Endodermal cell (in vitro differentiated cells): ENCODE measurements around the gene PACRG. TPM values are rescaled to one million over a fixed set of nuclear protein-coding genes. Genes with fewer than 3 reads are reported as not detected.
A peak's percentile ranks its signal among the peaks of the same experiment; 100 is the strongest.

Source experiments
- DNase-seq: peaks from one replicate; pipeline ENCODE4 v3.0.0-alpha.2; 2017
- H3K27ac ChIP-seq: 2 replicates; pipeline ENCODE4 v1.5.1; 2013; ENCODE audit warnings: mild to moderate bottlenecking, low read depth, low read length, moderate library complexity
- H3K27me3 ChIP-seq: 2 replicates; pipeline ENCODE4 v1.6.1; 2013; ENCODE audit warnings: mild to moderate bottlenecking, low read length, moderate library complexity; ENCODE audit not compliant: insufficient read depth, control insufficient read depth, poor library complexity, severe bottlenecking
- H3K36me3 ChIP-seq: 2 replicates; pipeline ENCODE4 v1.7.0; 2013; ENCODE audit warnings: mild to moderate bottlenecking, low read length, moderate library complexity; ENCODE audit not compliant: control insufficient read depth, insufficient read depth
- H3K4me1 ChIP-seq: one replicate; pipeline ENCODE4 v1.7.0; 2013; ENCODE audit warnings: low read length; ENCODE audit not compliant: control insufficient read depth, insufficient read depth
- H3K4me3 ChIP-seq: 2 replicates; pipeline ENCODE4 v1.5.1; 2013; ENCODE audit warnings: mild to moderate bottlenecking, low read length, moderate library complexity
- H3K9ac ChIP-seq: 2 replicates; pipeline ENCODE4 v1.6.1; 2013; ENCODE audit warnings: mild to moderate bottlenecking, low read length, moderate library complexity; ENCODE audit not compliant: poor library complexity, severe bottlenecking; ENCODE audit errors: extremely low read depth
- H3K9me3 ChIP-seq: 2 replicates; pipeline ENCODE4 v1.6.1; 2013; ENCODE audit warnings: mild to moderate bottlenecking, low read length, moderate library complexity; ENCODE audit not compliant: control insufficient read depth
- H3K27ac Mint-ChIP-seq: 2 replicates; pipeline ENCODE4 v1.8.0; 2020; ENCODE audit warnings: mixed read lengths
- H3K27me3 Mint-ChIP-seq: 2 replicates; pipeline ENCODE4 v1.8.0; 2021; ENCODE audit warnings: mild to moderate bottlenecking, mixed read lengths; ENCODE audit not compliant: insufficient read depth
- H3K36me3 Mint-ChIP-seq: 2 replicates; pipeline ENCODE4 v1.8.0; 2020; ENCODE audit warnings: low read depth, mixed read lengths
- H3K4me1 Mint-ChIP-seq: 2 replicates; pipeline ENCODE4 v1.8.0; 2020; ENCODE audit warnings: mixed read lengths
- H3K4me3 Mint-ChIP-seq: 2 replicates; pipeline ENCODE4 v1.8.0; 2020; ENCODE audit warnings: mild to moderate bottlenecking, moderate library complexity, mixed read lengths
- H3K9me3 Mint-ChIP-seq: 2 replicates; pipeline ENCODE4 v1.8.0; 2020; ENCODE audit warnings: mild to moderate bottlenecking, mixed read lengths
- CTCF ChIP-seq: fragments of 200-600 bp; sonication (generic); conservative IDR thresholded peaks from 2 replicates; pipeline ENCODE4 v1.5.0; 2021; ENCODE audit warnings: antibody characterized with exemption, mild to moderate bottlenecking
- WGBS, 2 experiments: methylation state at CpG; one replicate each; pipeline versions ENCODE4 v1.1.5 to v1.1.7; 2013; ENCODE audit warnings: missing lambda C conversion rate in 2 of 2, mixed read lengths in 1 of 2; ENCODE audit not compliant: insufficient coverage in 1 of 2, insufficient read length in 1 of 2; 5-methylcytosine and 5-hydroxymethylcytosine counted together
- total RNA-seq, 2 donors: library from RNA; stranded (reverse); fragmentation: NEBNext Ultra II Directional in 1 of 2; extraction: Animal tissue kit (Norgen Biotek cat#: 25700) in 1 of 2; gene quantifications; 2 replicates in 1 of 2; 3 replicates in 1 of 2; pipeline ENCODE4 v1.2.1, GENCODE V29; 2021

The PACRG gene
- total RNA-seq, 2 donors from 2014 or later, result 0.42 to 0.44 TPM

DNA sequence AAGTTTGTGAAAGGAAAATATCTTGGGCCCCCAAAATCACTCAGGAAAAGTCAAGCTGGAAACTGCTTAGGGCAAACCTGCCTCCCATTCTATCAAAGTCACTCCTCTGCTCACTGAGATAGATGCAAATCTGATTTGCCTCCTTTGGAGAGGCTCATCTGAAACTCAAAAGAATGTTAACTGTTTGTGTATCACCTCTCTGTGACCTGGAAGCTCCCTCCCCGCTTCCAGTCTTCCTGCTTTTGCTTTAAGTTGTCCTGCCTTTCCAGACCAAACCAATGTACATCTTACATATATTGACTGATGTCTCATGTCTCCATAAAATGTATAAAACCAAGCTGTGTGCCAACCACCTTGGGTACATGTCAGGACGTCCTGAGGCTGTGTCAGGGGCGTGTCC is 355.4 kb downstream of the PACRG start:
- peaks cover 7% of the 10 kb centered on the region for H3K27me3 Mint-ChIP-seq
- WGBS, 2 experiments, result 45% methylated on average over 3 of the region's 3 CpGs; no CpG with 5 or more reads in 1 of the 2 experiments
- Histone ChIP-seq H3K4me3 (no peak overlapping the region), H3K9me3 (no peaks in the 10 kb centered on the region), H3K27me3 (no peaks in the 10 kb centered on the region), H3K27ac (no peak overlapping the region), H3K4me1 (peaks cover 3% of the 10 kb centered on the region), H3K9ac (no peak overlapping the region), H3K36me3 (no peaks in the 10 kb centered on the region)
- H3K9me3 Mint-ChIP-seq, result no peaks in the 10 kb centered on the region
- DNase-seq, result peak; percentile 62
- no peak overlapping the region for H3K27ac Mint-ChIP-seq
- no peak overlapping the region for H3K4me3 Mint-ChIP-seq
- TF ChIP-seq CTCF, result no peak
- H3K36me3 Mint-ChIP-seq, result no peaks in the 10 kb centered on the region
- H3K4me1 Mint-ChIP-seq, result peaks cover 27% of the 10 kb centered on the region

- DNase-seq, result peak; percentile 55
- peaks cover 27% of the 10 kb centered on the region for H3K4me1 Mint-ChIP-seq
- 60 to 64% methylated on average over 3 to 5 of the region's 5 CpGs for WGBS, 2 experiments
These were observed 357.7 kb downstream of the PACRG start for GRCh38 chr6:163085426-163085825.

DNA sequence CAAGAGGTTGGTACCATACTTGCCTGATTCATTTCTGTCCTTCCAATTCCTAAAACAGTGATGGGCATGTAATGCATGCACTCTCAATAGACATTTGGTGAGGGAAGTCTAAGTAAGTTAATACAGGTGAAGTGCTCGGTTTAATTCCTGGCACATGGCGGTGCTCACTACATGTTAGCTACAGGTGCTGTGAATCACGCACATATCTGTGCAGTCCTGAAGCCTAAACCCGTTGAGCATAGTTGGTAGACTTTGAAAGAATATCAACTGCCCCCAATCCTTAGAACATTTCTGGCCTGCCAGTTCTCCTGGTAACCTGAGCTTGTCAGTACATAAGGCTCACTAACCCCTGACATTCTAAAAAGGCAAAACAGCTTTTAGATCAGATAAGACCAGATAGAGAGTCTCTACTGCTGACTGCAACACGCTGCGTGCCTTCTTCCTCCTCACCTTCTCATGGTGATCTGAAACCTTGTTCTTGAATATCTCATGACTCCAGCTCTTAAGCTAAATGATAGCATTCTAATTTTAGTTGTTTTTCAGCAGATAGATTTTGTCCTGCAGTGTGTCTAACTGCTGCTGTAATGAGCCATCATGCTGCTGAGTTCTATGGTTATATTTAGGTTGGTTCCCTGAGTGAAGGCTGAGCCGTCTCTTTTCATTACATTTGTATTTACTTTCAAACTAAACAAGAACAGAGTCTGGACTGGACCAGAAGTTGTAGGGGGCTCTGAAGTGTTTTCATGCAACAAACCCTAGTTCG is 358.3 kb downstream of the PACRG start:
- no peak overlapping the region for H3K9ac ChIP-seq

More at GRCh38 chr6:163085426-163085825, 357.7 kb downstream of the PACRG start:
- Mint-ChIP-seq H3K27ac (no peak overlapping the region), H3K9me3 (no peaks in the 10 kb centered on the region), H3K27me3 (peaks cover 7% of the 10 kb centered on the region), H3K36me3 (no peaks in the 10 kb centered on the region), H3K4me3 (no peak overlapping the region)
- Histone ChIP-seq H3K9me3 (no peaks in the 10 kb centered on the region), H3K9ac (no peak overlapping the region), H3K36me3 (no peaks in the 10 kb centered on the region), H3K27me3 (no peaks in the 10 kb centered on the region), H3K4me3 (peak overlapping the region; percentile 55), H3K4me1 (peaks cover 3% of the 10 kb centered on the region), H3K27ac (no peak overlapping the region)
- TF ChIP-seq CTCF, result no peak

More for the DNA sequence above, 358.3 kb downstream of the PACRG start:
- Mint-ChIP-seq H3K36me3 (no peaks in the 10 kb centered on the region), H3K9me3 (no peaks in the 10 kb centered on the region), H3K4me3 (no peak overlapping the region), H3K27me3 (peaks cover 7% of the 10 kb centered on the region), H3K27ac (no peak overlapping the region), H3K4me1 (peaks cover 27% of the 10 kb centered on the region)
- no peak for DNase-seq
- no peak overlapping the region for H3K27ac ChIP-seq
- H3K4me1 ChIP-seq, result peaks cover 3% of the 10 kb centered on the region
- no peaks in the 10 kb centered on the region for H3K27me3 ChIP-seq
- peak overlapping the region; percentile 55 for H3K4me3 ChIP-seq
- H3K9me3 ChIP-seq, result no peaks in the 10 kb centered on the region
- no peak for TF ChIP-seq CTCF
- WGBS, 2 experiments, result 92 to 93% methylated on average over 4 to 8 of the region's 8 CpGs
- no peaks in the 10 kb centered on the region for H3K36me3 ChIP-seq
